HepG2 (cell line): ENCODE results near the gene AP2A2. TPM values are rescaled to one million over a fixed set of nuclear protein-coding genes. Genes with fewer than 3 reads are reported as not detected.
A peak's percentile ranks its signal among the peaks of the same experiment; 100 is the strongest.

Experiments used
- CEBPG ChIP-seq: IDR thresholded peaks from 2 replicates; pipeline ENCODE4 v1.6.1; 2016
- CSRNP2 ChIP-seq: sonication (generic); formaldehyde crosslinking; conservative IDR thresholded peaks from 2 replicates; pipeline ENCODE4 v1.8.0; 2022; ENCODE audit warnings: low read depth, missing genetic modification reagents
- DNMT3B ChIP-seq: conservative IDR thresholded peaks from 2 replicates; pipeline ENCODE4 v1.6.1; 2016; ENCODE audit warnings: missing biosample characterization, control low read depth
- EP300 ChIP-seq, 3 experiments: sonication (generic) in 1 of 3; formaldehyde crosslinking in 1 of 3; IDR thresholded peaks; 2 replicates each; pipeline versions ENCODE4 v1.5.1 to v1.6.1; 2011 to 2020; ENCODE audit warnings: low read depth in 2 of 3, low read length in 2 of 3, borderline replicate concordance in 1 of 3, improper control_type of control experiment in 1 of 3, mild to moderate bottlenecking in 1 of 3, missing genetic modification reagents in 1 of 3, moderate library complexity in 1 of 3
- GFI1 ChIP-seq: sonication (generic); formaldehyde crosslinking; IDR thresholded peaks from 2 replicates; pipeline ENCODE4 v1.5.0; 2020; ENCODE audit warnings: missing genetic modification reagents, mild to moderate bottlenecking, borderline replicate concordance
- KLF12 ChIP-seq: sonication (generic); formaldehyde crosslinking; IDR thresholded peaks from 2 replicates; pipeline ENCODE4 v1.4.0; 2020; ENCODE audit warnings: missing genetic modification reagents, borderline replicate concordance
- NCOR1 ChIP-seq: fragments of 200-600 bp; sonication (generic); IDR thresholded peaks from 2 replicates; pipeline ENCODE4 v1.7.0; 2017; ENCODE audit warnings: antibody characterized with exemption, low read length, borderline replicate concordance
- NR2C2 ChIP-seq: sonication (generic); formaldehyde crosslinking; IDR thresholded peaks from 2 replicates; pipeline ENCODE4 v1.4.0; 2020; ENCODE audit warnings: missing genetic modification reagents, mild to moderate bottlenecking, moderate library complexity, borderline replicate concordance
- PAX8 ChIP-seq: sonication (generic); formaldehyde crosslinking; IDR thresholded peaks from 2 replicates; pipeline ENCODE4 v1.8.0; 2022; ENCODE audit warnings: mild to moderate bottlenecking, missing genetic modification reagents, borderline replicate concordance
- POLR2AphosphoS5 ChIP-seq: IDR thresholded peaks from 2 replicates; pipeline ENCODE4 v1.6.1; 2012; ENCODE audit warnings: low read depth, low read length
- RELA ChIP-seq: sonication (generic); formaldehyde crosslinking; IDR thresholded peaks from 2 replicates; pipeline ENCODE4 v1.4.0; 2020; ENCODE audit warnings: missing genetic modification reagents
- RXRA ChIP-seq: sonication (generic); formaldehyde crosslinking; IDR thresholded peaks from 2 replicates; pipeline ENCODE4 v1.5.1; 2020; ENCODE audit warnings: missing genetic modification reagents
- SIN3B ChIP-seq: fragments of 150-350 bp; IDR thresholded peaks from 2 replicates; pipeline ENCODE4 v1.6.1; 2014; ENCODE audit warnings: low read length
- ZNF407 ChIP-seq: sonication (generic); formaldehyde crosslinking; IDR thresholded peaks from one replicate; pipeline ENCODE4 v1.5.1; 2020; ENCODE audit warnings: mild to moderate bottlenecking, missing genetic modification reagents; ENCODE audit errors: not compliant biosample characterization
- ZNF710 ChIP-seq: sonication (generic); formaldehyde crosslinking; IDR thresholded peaks from 2 replicates; pipeline ENCODE4 v1.5.0; 2020; ENCODE audit warnings: mild to moderate bottlenecking, missing genetic modification reagents, borderline replicate concordance
- ZNF792 ChIP-seq: IDR thresholded peaks from 2 replicates; pipeline ENCODE4 v1.6.1; 2016
- polyA plus RNA-seq, 8 experiments: library from polyadenylated mRNA; depleted of rRNA in 3 of 8; stranded (reverse) in 7 of 8; unstranded in 1 of 8; fragments of >200 nt; fragmentation: Illumina TruSeq in 4 of 8; extraction: Trizol in 4 of 8; gene quantifications; 2 replicates each; pipeline versions ENCODE4 v1.2.1 to v1.2.3, GENCODE V29; 2011 to 2016; ENCODE audit warnings: low read depth in 4 of 8, missing spikeins in 1 of 8, mixed read lengths in 1 of 8; ENCODE audit not compliant: insufficient read depth in 1 of 8
- total RNA-seq, 5 experiments: library from RNA; depleted of rRNA; stranded (reverse); fragments of >200 nt; fragmentation: Illumina TruSeq; extraction: Trizol; gene quantifications; 2 replicates each; pipeline ENCODE4 v1.2.3, GENCODE V29; 2016; ENCODE audit warnings: low read depth in 1 of 5

AP2A2 gene
- total and polyA plus RNA-seq, 2 of the 13 experiments (the other 11 are each of a cell fraction or from before 2014, with no cell fraction given), result 25.7 to 75.7 TPM

- TF ChIP-seq GFI1 (CRISPR knock-in tag) (no peak; the same call in 1 of the 2 replicates), ZNF407 (CRISPR knock-in tag) (no peak), CSRNP2 (CRISPR knock-in tag) (no peak), DNMT3B (CRISPR knock-in tag) (no peak), POLR2AphosphoS5 (peak; percentile 63), EP300 (IDR thresholded peaks at IDR 0.05; ENCODE audit: low read depth in 2 of 2, low read length in 2 of 2) (peak in 1 of 2 experiments; percentile 77; a peak in 2 of 4 replicates), EP300 (CRISPR knock-in tag; IDR thresholded peaks at IDR 0.05; ENCODE audit: borderline replicate concordance) (no peak; the same call in 1 of the 2 replicates), RELA (no peak), KLF12 (CRISPR knock-in tag) (no peak), SIN3B (no peak), NCOR1 (peak; percentile 72; the same call in 1 of the 2 replicates), CEBPG (CRISPR knock-in tag) (peak; percentile 84), ZNF792 (CRISPR knock-in tag) (peak; percentile 73), RXRA (peak; percentile 41; the same call in 1 of the 2 replicates), PAX8 (CRISPR knock-in tag) (no peak), ZNF710 (CRISPR knock-in tag) (no peak; the same call in 1 of the 2 replicates), NR2C2 (CRISPR knock-in tag) (0 out of 2 replicates have a peak, but pooled peaks have one; percentile 17)
Observed at GRCh38 chr11:952406-953385, 27.0 kb downstream of the AP2A2 start (continued).
